Aorta (tissue), 5 donors: ENCODE measurements around the gene SLC52A1. TPM values are rescaled to one million over a fixed set of nuclear protein-coding genes. Genes with fewer than 3 reads are reported as not detected.
"Not testable (repeated sequence)": the region's sequence is repeated elsewhere in the genome, so short reads cannot be mapped to it uniquely, and the experiment has no call there.

Experiments
- ATAC-seq: fragments of 200-7000 bp; cut with Tn5 transposase; one replicate; pipeline ENCODE4 v1.9.1; 2022; ENCODE audit warnings: moderate library complexity; ENCODE audit not compliant: low FRiP score
- DNase-seq, 2 donors: peaks; one replicate each; pipeline ENCODE4 v3.0.0-alpha.2; 2020
- H3K27ac ChIP-seq, 2 donors: one replicate each; pipeline ENCODE4 v1.5.1; 2013; ENCODE audit warnings: low read length in 2 of 2, mild to moderate bottlenecking in 2 of 2, moderate library complexity in 2 of 2, control low read depth in 1 of 2, inconsistent platforms in 1 of 2, low read depth in 1 of 2
- H3K27me3 ChIP-seq, 2 donors: one replicate each; pipeline ENCODE4 v1.6.1; 2013; ENCODE audit warnings: control low read depth in 1 of 2, low read length in 1 of 2, mild to moderate bottlenecking in 1 of 2, moderate library complexity in 1 of 2; ENCODE audit not compliant: insufficient read depth in 2 of 2, control insufficient read depth in 1 of 2
- H3K36me3 ChIP-seq, 2 donors: one replicate each; pipeline ENCODE4 v1.6.1; 2013; ENCODE audit warnings: control low read depth in 1 of 2, low read length in 1 of 2, mild to moderate bottlenecking in 1 of 2; ENCODE audit not compliant: insufficient read depth in 2 of 2, control insufficient read depth in 1 of 2
- H3K4me1 ChIP-seq, 2 donors: one replicate each; pipeline ENCODE4 v1.6.1; 2013; ENCODE audit warnings: low read length in 2 of 2, control low read depth in 1 of 2, mild to moderate bottlenecking in 1 of 2, moderate library complexity in 1 of 2; ENCODE audit not compliant: insufficient read depth in 2 of 2, control insufficient read depth in 1 of 2
- H3K4me3 ChIP-seq, 2 donors: one replicate each; pipeline ENCODE4 v1.5.1; 2013; ENCODE audit warnings: low read length in 2 of 2, control low read depth in 1 of 2, mild to moderate bottlenecking in 1 of 2
- H3K9me3 ChIP-seq: one replicate; pipeline ENCODE4 v1.6.1; 2013; ENCODE audit warnings: mild to moderate bottlenecking, low read length; ENCODE audit not compliant: control insufficient read depth
- WGBS, 2 donors: extraction: QIAGEN DNeasy Blood & Tissue Kit; methylation state at CpG; one replicate each; pipeline ENCODE4 v1.1.7; 2013; 5-methylcytosine and 5-hydroxymethylcytosine counted together
- intact Hi-C, 2 donors: fragments of 100-400 bp; cut with DNase I; formaldehyde crosslinking; loops; one replicate each; pipeline versions ENCODE4 v1.14.2 to v1.15.0; 2022
- long read RNA-seq, 2 donors: library from polyadenylated mRNA; unstranded; transcript quantifications; one replicate each; pipeline ENCODE4 v2.0.0, GENCODE V29; 2020 to 2021
- polyA plus RNA-seq, 2 donors: library from polyadenylated mRNA; stranded (reverse); fragments of 200-250 nt; gene quantifications; one replicate each; pipeline ENCODE4 v1.2.3, GENCODE V29; 2013
- total RNA-seq, 2 donors: library from RNA; stranded (reverse); fragmentation: NEBNext Ultra II Directional; extraction: Animal tissue kit (Norgen Biotek cat#: 25700); gene quantifications; one replicate each; pipeline ENCODE4 v1.2.1, GENCODE V29; 2021
- donor health status: healthy with polysubstance abuse.
- donor health status: Bipolar disorder and iron deficiency.
- donor health status: DM: no; HTN: no; CAD: no.
- donor health status: DM: no; HTN: no; CAD: no.
- donor health status: DM: yes; HTN: yes; CAD: no.

The SLC52A1 gene
- total RNA-seq (not detected), polyA plus RNA-seq (under 1 TPM in 1 of 2 donors, not detected in 1; 0.88 TPM)
- long read RNA-seq, donor 1, partial matches to known transcripts = 0 of 1 reads
- long read RNA-seq, donor 1, other reads (novel, unspliced or antisense) = 0 of 1 reads
- long read RNA-seq, donor 2, partial matches to known transcripts = 0 of 1 reads
- long read RNA-seq, donor 2, other reads (novel, unspliced or antisense) = 1 of 1 reads

DNA sequence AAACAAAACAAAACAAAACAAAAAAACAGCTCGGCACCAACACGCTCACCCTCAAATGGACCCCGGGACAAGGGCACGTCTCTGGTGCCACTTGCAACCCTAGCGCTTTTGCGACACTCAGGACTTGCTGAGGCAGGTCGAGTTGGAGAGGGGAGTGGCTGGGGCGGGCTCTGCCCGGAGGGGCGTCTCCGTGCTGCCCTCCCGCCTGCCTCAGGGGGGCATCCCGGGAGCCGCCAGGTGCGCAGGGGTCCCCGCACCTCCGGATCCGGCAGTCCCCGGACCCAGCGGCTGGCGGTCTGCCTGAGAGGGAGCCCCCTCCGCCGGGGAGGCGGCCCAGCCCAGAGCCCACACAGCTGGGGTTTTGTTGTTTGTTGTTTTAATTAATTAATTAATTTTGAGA, at the start of gene SLC52A1:
SLC52A1 (minus strand) TSS at position 112 of the 400 bp plus-strand sequence. CDS start 820 bp downstream, outside the sequence.
- no peaks in the 10 kb centered on the region for H3K36me3 ChIP-seq
- H3K9me3 ChIP-seq = no peaks in the 10 kb centered on the region
- 5 to 8% methylated on average over 24 of the region's 24 CpGs for WGBS, 2 donors
- no peak for DNase-seq
- intact Hi-C loops = no loop called here
- H3K4me1 ChIP-seq = no peaks in the 10 kb centered on the region
- no peaks in the 10 kb centered on the region for H3K27me3 ChIP-seq
- no peak within 1 kb of the TSS for H3K27ac ChIP-seq
- H3K4me3 ChIP-seq = no peak within 1 kb of the TSS
- no peak for ATAC-seq

DNA sequence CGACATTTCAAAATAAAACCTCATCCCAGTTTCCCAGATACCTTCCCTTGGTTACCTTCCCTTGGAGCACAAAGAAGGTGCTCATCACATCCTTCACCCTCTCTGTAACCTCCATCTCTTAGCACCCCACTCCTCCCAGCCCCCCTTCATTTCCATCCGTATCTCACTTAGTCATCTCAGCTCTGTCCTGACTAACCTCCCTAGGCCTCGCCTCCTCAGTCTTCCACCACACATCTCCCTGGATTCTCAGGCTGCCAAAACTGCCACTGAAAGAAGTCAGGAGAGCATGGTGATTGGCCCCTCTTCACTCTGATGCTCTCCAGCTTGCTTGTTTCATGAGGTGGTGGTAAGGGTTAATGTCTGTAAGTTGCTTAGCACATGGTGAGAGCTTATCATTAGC, 45.4 kb upstream of the SLC52A1 start:
- Histone ChIP-seq H3K36me3 (peaks cover 0 to 8% of the 10 kb centered on the region in 2 donors), H3K4me1 (no peaks in the 10 kb centered on the region), H3K9me3 (no peaks in the 10 kb centered on the region), H3K27me3 (no peaks in the 10 kb centered on the region), H3K4me3 (no peak overlapping the region), H3K27ac (no peak overlapping the region)
- 89% methylated on average over 3 of the region's 3 CpGs for WGBS, 2 donors
- ATAC-seq (no peak), DNase-seq (no peak)
- intact Hi-C loops = no loop called here

- H3K4me3 ChIP-seq = peak within 1 kb of the TSS; percentile 50 to 66
- ATAC-seq (peak; percentile 95), DNase-seq (peak; percentile 90 to 96)
- intact Hi-C loops = no loop called here
- WGBS, 2 donors = 0 to 1% methylated on average over 64 to 75 of the region's 75 CpGs
- no peaks in the 10 kb centered on the region for H3K27me3 ChIP-seq
- H3K36me3 ChIP-seq = peaks cover 0 to 8% of the 10 kb centered on the region in 2 donors
- no peaks in the 10 kb centered on the region for H3K4me1 ChIP-seq
- peak within 1 kb of the TSS in 1 of 2 donors; percentile 66 for H3K27ac ChIP-seq
- H3K9me3 ChIP-seq = no peaks in the 10 kb centered on the region
These were observed 43.1 kb upstream of the SLC52A1 start, which contains the start of gene ZFP3 for GRCh38 chr17:5078106-5079028. Gene ZFP3, plus strand, starts transcription at chr17:5078467. Its CDS starts 13,038 bp downstream, at chr17:5091505.

DNA sequence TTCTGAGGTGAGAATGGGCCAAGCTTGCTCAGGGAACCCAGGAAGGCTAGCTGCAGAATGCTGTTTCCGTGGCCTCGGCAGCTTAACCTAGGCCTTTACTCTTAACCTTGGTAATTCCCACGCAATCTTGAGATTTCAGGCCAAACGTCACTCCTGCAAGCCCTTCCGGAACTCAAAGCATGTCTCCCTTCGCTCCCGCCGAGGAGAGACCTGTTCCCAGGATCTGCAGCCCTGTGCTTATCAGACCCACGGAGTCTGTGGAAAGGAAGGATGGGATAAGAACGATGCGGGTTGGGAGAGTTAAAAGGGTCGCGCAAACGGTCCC, 42.5 kb upstream of the SLC52A1 start:
- WGBS, 2 donors = 6 to 7% methylated on average over 14 of the region's 14 CpGs
- Histone ChIP-seq H3K4me1 (no peaks in the 10 kb centered on the region), H3K27me3 (no peaks in the 10 kb centered on the region), H3K27ac (peak overlapping the region in 1 of 2 donors; percentile 66), H3K36me3 (peaks cover 0 to 3% of the 10 kb centered on the region in 2 donors), H3K9me3 (no peaks in the 10 kb centered on the region), H3K4me3 (peak overlapping the region; percentile 50 to 66)
- DNase-seq = no peak
- ATAC-seq = peak; percentile 58
- intact Hi-C loops = no loop called here

DNA sequence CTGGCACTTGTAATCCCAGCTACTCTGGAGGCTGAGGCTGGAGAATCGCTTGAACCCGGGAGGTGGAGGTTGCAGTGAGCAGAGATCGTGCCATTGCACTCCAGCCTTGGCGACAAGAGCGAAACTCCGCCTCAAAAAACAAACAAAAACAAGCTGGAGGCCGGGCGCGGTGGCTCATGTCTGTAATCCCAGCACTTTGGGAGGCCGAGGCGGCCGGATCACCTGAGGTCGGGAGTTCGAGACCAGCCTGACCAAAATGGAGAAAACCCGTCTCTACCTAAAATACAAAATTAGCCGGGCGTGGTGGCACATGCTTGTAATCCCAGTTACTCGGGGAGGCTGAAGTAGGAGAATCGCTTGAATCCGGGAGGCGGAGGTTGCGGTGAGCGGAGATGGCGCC, 42.0 kb upstream of the SLC52A1 start:
- H3K4me3 ChIP-seq = peak overlapping the region in 1 of 2 donors; percentile 50
- ATAC-seq, H3K27me3 ChIP-seq, H3K4me1 ChIP-seq, intact Hi-C loops, H3K36me3 ChIP-seq, H3K9me3 ChIP-seq, DNase-seq, H3K27ac ChIP-seq: not testable (repeated sequence)
- WGBS, 2 donors = 98% methylated on average over 24 of the region's 24 CpGs

- H3K36me3 ChIP-seq, ATAC-seq, DNase-seq, H3K27ac ChIP-seq, H3K4me3 ChIP-seq, H3K9me3 ChIP-seq, H3K4me1 ChIP-seq, intact Hi-C loops, H3K27me3 ChIP-seq: not testable (repeated sequence)
- WGBS, 2 donors = 83 to 88% methylated on average over 4 of the region's 5 CpGs
These were observed 40.2 kb upstream of the SLC52A1 start for GRCh38 chr17:5075472-5075871.

- no peak for ATAC-seq
- intact Hi-C loops = no loop called here
- H3K9me3 ChIP-seq = no peaks in the 10 kb centered on the region
- no peaks in the 10 kb centered on the region for H3K36me3 ChIP-seq
- no peak overlapping the region for H3K27ac ChIP-seq
- DNase-seq = no peak
- no peaks in the 10 kb centered on the region for H3K4me1 ChIP-seq
- no peak overlapping the region for H3K4me3 ChIP-seq
- WGBS, 2 donors = 77 to 87% methylated on average over 4 of the region's 4 CpGs
- H3K27me3 ChIP-seq = no peaks in the 10 kb centered on the region
These were observed 34.5 kb upstream of the SLC52A1 start for GRCh38 chr17:5069724-5070123.

- intact Hi-C loops = no loop called here
These were observed 33.0 kb upstream of the SLC52A1 start for GRCh38 chr17:5068236-5068635.

More at GRCh38 chr17:5068236-5068635, 33.0 kb upstream of the SLC52A1 start:
- no peak overlapping the region for H3K4me3 ChIP-seq
- no peaks in the 10 kb centered on the region for H3K4me1 ChIP-seq
- no peak for DNase-seq
- 86 to 90% methylated on average over 3 of the region's 3 CpGs for WGBS, 2 donors
- H3K36me3 ChIP-seq = no peaks in the 10 kb centered on the region
- H3K9me3 ChIP-seq = no peaks in the 10 kb centered on the region
- no peak overlapping the region for H3K27ac ChIP-seq
- ATAC-seq = no peak
- H3K27me3 ChIP-seq = no peaks in the 10 kb centered on the region
